ENCODE results near the gene PPP6C.
A peak's percentile ranks its signal among the peaks of the same experiment; 100 is the strongest.
"Not testable (repeated sequence)": the region's sequence is repeated elsewhere in the genome, so short reads cannot be mapped to it uniquely, and the experiment has no call there.

Gene PPP6C

GRCh38 chr9:125189011-125189360 is 617 bp downstream of the PPP6C start:
- peak overlapping the region; percentile 83 to 99 (median 95) for H3K27ac ChIP-seq
- H3K4me3 ChIP-seq, result peak overlapping the region; percentile 84 to 100 (median 90)

- H3K27ac ChIP-seq, result no peak overlapping the region
- H3K4me3 ChIP-seq, result no peak overlapping the region
Observed at GRCh38 chr9:125183561-125183960, 6.0 kb downstream of the PPP6C start.

- Histone ChIP-seq H3K27ac (no peak overlapping the region), H3K4me3 (no peak overlapping the region)
Observed at GRCh38 chr9:125183054-125183453, 6.5 kb downstream of the PPP6C start.

- H3K4me3 ChIP-seq, H3K27ac ChIP-seq: not testable (repeated sequence)
Observed at GRCh38 chr9:125181756-125182155, 7.8 kb downstream of the PPP6C start.

- no peak overlapping the region for H3K4me3 ChIP-seq
- H3K27ac ChIP-seq, result no peak overlapping the region
Observed at GRCh38 chr9:125180876-125181275, 8.7 kb downstream of the PPP6C start.

- not testable (repeated sequence) for H3K4me3 ChIP-seq, H3K27ac ChIP-seq
Observed at GRCh38 chr9:125179776-125180175, 9.8 kb downstream of the PPP6C start.

- Histone ChIP-seq H3K27ac (peak overlapping the region in 3 of 21 experiments; percentile 37 to 69 (median 40)), H3K4me3 (no peak overlapping the region)
Observed at GRCh38 chr9:125177888-125178287, 11.7 kb downstream of the PPP6C start.

GRCh38 chr9:125176636-125177035 is 13.0 kb downstream of the PPP6C start:
- no peak overlapping the region for H3K4me3 ChIP-seq
- peak overlapping the region in 5 of 21 experiments; percentile 1 to 69 (median 40) for H3K27ac ChIP-seq

GRCh38 chr9:125172031-125172755 is 17.4 kb downstream of the PPP6C start:
- H3K27ac ChIP-seq, result peak overlapping the region in 1 of 21 experiments; percentile 7

GRCh38 chr9:125169895-125170294 is 19.7 kb downstream of the PPP6C start:
- Histone ChIP-seq H3K27ac (no peak overlapping the region), H3K4me3 (no peak overlapping the region)

More at GRCh38 chr9:125172031-125172755, 17.4 kb downstream of the PPP6C start:
- no peak overlapping the region for H3K4me3 ChIP-seq

GRCh38 chr9:125166762-125167161 is 22.8 kb downstream of the PPP6C start:
- Histone ChIP-seq H3K27ac (no peak overlapping the region), H3K4me3 (no peak overlapping the region)

GRCh38 chr9:125162891-125163290 is 26.7 kb downstream of the PPP6C start:
- not testable (repeated sequence) for H3K4me3 ChIP-seq, H3K27ac ChIP-seq

GRCh38 chr9:125161284-125161918 is 28.2 kb downstream of the PPP6C start:
- Histone ChIP-seq H3K27ac (peak overlapping the region in 2 of 21 experiments; percentile 7 to 63), H3K4me3 (no peak overlapping the region)

GRCh38 chr9:125160750-125161149 is 28.9 kb downstream of the PPP6C start:
- H3K27ac ChIP-seq, result peak overlapping the region in 1 of 21 experiments; percentile 7

GRCh38 chr9:125156551-125156950 is 33.1 kb downstream of the PPP6C start:
- H3K27ac ChIP-seq, result no peak overlapping the region
- no peak overlapping the region for H3K4me3 ChIP-seq

More at GRCh38 chr9:125160750-125161149, 28.9 kb downstream of the PPP6C start:
- no peak overlapping the region for H3K4me3 ChIP-seq

- Histone ChIP-seq H3K4me3 (no peak overlapping the region), H3K27ac (no peak overlapping the region)
Observed at GRCh38 chr9:125153712-125154367, 35.8 kb downstream of the PPP6C start.

GRCh38 chr9:125151730-125152129 is 37.9 kb downstream of the PPP6C start:
- Histone ChIP-seq H3K4me3 (no peak overlapping the region), H3K27ac (no peak overlapping the region)

- H3K4me3 ChIP-seq, result no peak overlapping the region
- no peak overlapping the region for H3K27ac ChIP-seq
Observed at GRCh38 chr9:125150349-125151245, 39.0 kb downstream of the PPP6C start.

GRCh38 chr9:125147401-125147951 is 42.1 kb downstream of the PPP6C start:
- Histone ChIP-seq H3K27ac (no peak overlapping the region), H3K4me3 (no peak overlapping the region)

- Histone ChIP-seq H3K4me3 (no peak overlapping the region), H3K27ac (no peak overlapping the region)
Observed at GRCh38 chr9:125146247-125146646, 43.4 kb downstream of the PPP6C start.
